Activated CD4-positive, CD25-positive, alpha-beta regulatory T cell treated with anti-CD3 and anti-CD28 coated beads, Interleukin-2, amount 50 U/mL, for 16 hours (primary cell): ENCODE results near the gene BABAM2.
"Not testable (repeated sequence)": the region's sequence is repeated elsewhere in the genome, so short reads cannot be mapped to it uniquely, and the experiment has no call there.

ENCODE experiments used
- DNase-seq: peaks from one replicate; pipeline ENCODE4 v3.0.0-alpha.2; 2020; ENCODE audit warnings: low read depth, low spot score

Gene BABAM2

DNA sequence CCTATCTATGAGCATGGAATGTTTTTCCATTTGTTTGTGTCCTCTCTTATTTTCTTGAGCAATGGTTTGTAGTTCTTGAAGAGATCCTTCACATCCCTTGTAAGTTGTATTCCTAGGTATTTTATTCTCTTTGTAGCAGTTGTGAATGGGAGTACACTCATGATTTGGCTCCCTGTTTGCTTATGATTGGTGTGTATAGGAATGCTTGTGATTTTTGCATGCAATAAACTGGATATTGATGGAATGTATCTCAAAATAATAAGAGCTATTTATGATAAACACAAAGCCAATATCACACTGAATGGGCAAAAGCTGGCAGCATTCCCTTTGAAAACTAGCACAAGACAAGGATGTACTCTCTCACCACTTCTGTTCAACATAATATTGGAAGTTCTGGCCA is 223.2 kb downstream of the BABAM2 start:
- DNase-seq: not testable (repeated sequence)

DNA sequence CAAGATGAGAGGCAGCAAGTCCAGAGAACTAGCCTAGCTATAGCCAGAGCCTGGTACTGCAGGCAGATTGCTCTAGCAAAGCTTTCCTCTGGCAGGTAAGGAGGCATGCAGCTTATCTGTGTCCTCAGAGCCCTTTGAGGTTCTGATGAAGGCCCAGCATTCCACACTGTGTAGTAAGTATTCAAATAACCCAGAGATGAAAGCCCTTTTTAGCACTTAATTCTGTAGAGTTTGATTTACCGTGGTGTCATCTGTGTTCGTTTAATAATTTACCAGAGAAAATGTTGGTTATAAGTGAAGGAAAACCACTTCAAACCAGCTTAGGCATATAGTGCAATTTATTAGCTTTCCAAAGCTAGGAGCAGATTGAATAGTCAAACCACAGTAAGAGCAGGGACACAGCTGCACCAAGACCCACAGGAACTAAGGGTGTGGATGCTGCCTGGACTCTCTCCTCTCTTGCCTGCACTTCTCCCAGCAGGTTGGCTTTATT is 226.6 kb downstream of the BABAM2 start:
- DNase-seq: no peak

GRCh38 chr2:28119631-28120030 is 229.1 kb downstream of the BABAM2 start:
- DNase-seq: no peak

DNA sequence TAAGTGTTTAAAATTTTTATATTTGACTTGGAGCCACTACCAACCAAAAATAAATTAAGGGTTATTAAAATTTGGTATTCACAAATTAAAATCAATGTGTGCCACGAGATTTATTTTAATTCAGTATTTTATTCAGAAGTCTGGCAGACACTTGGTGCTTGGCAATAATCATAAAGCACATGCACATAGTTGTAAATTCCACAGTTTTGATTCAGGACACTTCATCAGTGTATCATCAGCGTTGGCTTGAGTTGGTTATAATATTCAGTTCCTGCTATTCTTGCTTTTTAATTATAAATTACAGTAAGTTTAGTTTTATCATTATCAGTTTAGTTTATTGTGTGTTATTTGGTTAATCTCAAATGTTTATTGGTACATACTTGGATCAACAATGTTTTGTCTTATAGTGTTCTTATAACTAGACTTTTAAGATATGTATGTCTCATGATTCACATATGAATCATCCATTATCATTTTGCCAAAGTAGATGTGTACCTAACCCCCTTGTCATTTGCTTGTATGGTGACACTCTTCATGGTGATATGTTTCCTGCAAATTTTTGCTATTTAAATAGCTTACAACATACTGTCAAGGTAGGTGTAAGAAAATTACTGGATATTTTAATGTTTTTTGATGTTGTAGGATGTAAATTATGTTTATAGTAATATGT is 237.9 kb downstream of the BABAM2 start:
- DNase-seq: no peak

DNA sequence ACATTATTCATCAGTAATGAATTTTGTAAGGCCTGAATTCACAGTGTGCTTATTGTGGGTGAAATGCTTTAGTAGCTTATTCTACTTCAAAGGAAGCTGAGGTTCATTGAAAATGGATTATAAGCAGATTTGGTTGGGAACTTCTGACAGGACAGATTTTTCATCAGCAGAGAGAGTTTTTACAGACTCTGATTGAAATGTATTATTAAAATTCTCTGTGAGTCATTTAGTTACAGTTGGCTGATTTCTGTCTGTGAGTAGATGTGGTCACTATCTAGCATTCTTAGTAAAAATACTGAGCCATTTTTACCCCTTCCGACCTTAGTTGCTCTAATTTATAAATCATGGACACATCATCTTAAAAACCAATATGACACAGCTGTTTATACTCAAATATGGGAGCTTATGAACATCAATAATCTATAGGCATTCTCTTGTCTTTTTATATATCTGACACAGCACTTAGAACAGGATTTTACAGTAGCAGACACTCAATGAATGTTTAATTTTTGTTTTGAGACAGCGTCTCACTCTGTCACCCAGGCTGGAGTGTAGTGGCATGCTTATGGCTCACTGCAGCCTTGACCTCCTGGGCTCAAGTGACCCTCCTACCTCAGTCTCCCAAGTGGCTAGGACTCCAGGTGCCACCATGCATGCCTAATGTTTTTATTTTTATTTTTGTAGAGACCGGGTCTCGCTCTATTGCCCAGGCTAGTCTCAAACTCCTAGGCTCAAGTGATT is 239.6 kb downstream of the BABAM2 start:
- DNase-seq: no peak

- no peak for DNase-seq
These were observed 243.2 kb downstream of the BABAM2 start for GRCh38 chr2:28133778-28134177.

- DNase-seq: no peak
These were observed 243.8 kb downstream of the BABAM2 start for GRCh38 chr2:28134262-28134812.

DNA sequence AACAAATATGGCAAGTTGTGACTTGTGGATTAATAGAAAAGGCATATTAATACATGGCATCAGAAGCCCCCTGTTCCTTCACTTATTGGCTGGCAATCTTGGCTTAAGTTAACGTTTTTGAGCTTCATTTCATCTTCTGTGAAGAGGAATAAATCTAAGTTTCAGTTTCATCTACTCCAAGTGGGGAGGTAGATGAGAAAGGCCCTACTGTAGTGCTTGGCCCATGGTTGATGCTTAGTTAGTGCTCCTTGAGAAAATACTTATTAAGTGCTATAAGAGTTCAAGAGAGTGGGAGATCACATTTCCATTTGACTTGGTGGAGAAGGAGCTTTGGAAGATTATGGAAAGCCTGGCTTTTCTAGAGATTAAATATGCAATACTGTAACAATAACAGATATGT is 244.3 kb downstream of the BABAM2 start:
- DNase-seq: no peak

DNA sequence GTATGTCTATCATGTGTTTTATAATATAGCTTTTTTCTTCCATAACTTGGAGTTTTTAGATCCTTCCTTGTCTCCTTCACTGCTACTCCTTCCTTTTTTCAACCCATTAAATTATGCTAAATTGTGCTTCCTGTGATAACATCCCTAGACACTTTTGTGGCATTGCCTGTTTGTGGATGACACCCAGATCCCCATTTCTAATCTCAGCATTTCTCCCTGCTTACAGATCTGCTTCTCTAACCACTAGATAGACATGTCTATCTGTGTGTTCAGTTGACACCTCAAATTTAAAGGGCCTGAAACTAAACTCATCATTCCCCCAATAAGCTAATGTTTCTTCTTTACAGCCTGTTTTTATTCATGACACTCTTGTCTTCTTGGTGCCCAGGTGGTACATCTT is 244.8 kb downstream of the BABAM2 start:
- DNase-seq: no peak

DNA sequence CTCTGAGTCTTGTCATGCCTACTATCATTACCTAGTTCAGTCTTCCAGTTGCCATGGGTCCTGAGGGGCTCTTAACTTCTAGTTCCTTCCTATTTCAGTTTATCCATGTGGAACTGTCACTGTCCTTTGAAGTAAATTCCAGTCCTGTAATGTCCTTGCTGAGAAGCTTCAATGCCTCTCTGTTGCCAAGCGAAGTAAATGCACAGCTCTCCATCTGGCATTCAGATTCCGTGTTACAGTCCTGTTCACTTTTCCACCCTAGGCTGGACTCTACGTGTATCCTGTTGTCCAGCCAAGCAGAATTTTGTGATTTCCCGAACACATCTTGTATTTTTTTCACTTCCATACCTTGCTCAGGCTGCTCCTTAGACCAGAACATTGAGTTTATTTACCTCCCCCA is 245.3 kb downstream of the BABAM2 start:
- no peak for DNase-seq

- no peak for DNase-seq
These were observed 246.0 kb downstream of the BABAM2 start for GRCh38 chr2:28136556-28136955.

DNA sequence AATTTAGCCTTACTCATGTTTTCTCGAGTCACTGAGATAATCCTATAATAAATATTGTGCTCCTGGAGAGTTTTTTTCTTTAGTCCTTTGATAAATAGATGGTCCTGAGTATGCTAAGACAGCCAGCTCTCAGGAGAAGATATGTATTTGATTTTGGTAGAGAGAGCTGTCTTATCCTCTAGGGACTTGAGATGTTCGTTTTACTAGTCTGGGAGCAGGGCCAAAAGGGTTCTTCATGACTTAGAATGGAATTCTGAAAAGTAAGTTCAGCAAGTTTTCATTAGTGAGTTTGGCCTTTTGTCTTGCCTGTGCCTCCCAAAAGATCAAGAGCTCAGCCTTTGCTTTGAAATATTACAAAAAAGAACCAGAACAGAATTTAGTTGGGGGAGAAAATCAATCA is 246.7 kb downstream of the BABAM2 start:
- DNase-seq: no peak

DNA sequence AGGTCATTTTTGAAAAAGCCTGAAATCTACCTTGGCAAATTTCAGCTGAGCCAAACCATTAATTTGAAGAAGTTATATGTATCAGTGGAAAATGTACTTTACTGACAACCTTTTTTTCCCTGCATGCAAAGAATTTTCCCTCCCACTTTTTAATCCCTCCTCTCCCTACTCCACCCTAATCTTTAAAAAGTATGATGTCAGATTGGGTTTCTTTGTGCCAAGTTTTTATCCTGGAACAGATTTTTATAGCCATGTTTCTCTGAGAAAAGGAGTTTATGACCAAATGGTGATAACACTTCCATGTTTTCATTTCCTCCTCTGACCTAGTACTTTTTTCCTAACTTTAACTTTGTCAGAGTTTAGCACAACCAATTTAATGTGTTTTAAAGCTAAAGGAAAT is 251.9 kb downstream of the BABAM2 start:
- no peak for DNase-seq

DNA sequence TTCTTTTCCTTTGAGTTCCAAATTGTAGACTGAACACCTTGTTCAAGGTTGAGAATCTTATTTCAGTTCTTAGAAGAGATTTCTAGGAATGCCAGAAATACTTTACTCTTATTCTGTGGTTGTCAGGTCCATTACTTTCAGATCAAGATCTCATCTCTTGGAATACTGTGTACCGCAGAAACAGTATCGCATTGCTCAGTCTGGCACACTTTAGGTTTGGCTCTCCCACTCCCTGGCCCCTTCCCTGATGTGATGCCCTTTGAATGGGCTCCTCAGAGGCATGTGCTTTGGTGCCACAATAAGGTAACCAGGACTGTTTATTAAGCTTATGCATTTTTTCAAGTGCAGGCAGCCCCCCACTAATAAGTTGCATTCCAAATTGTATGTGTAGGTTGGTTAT is 257.5 kb downstream of the BABAM2 start:
- DNase-seq: no peak

DNA sequence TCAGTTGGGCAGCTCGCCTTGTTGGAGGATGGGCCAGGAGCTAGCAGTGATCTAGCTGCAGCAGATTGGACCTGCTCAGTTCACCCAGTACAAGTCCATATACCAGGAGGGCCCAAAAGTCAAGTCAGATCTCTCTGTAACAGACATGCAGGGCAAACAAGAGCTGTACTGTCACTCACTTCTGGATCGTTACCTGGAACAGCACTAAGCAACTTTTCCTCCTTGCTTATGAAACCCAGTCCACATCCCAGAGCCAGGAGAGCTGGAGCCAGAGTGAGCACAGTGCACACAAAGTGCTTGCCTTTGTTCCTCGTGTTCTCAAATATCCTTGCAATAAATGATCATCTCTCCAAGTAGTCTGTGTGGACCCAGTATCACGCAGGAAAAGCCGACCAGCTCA is 258.0 kb downstream of the BABAM2 start:
- no peak for DNase-seq

DNA sequence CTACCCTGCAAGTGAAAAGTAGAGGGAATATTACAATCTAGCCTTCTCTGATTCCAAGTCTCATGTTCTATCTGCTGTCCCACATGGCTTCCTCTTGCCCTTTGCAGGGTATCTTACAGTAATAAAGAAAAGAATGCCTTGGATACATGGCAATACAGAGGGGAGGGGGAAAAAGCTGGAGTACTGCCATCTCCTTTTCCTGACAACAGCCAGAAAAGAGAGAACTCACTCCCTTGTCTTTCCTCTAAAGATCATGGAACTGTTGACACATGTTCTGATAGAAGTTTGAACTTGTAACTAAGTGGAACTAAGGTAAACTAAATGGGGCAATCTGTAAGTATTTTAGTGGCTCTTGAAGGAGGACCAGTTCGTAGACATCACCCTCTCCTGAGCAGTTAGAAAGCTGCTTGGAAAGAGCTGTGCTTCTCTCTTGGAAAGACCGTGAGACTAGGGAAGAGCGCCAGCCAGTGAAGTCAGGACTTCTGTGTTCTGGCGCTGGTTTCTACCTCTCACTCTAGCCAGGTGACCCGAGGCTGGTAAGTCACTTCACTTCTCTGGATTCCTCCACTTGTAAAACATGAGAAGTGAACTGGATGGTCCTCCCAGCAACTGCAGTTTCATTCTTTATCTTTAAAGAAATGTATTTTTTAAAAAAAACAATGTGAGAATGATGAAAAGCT is 259.8 kb downstream of the BABAM2 start:
- DNase-seq: no peak

DNA sequence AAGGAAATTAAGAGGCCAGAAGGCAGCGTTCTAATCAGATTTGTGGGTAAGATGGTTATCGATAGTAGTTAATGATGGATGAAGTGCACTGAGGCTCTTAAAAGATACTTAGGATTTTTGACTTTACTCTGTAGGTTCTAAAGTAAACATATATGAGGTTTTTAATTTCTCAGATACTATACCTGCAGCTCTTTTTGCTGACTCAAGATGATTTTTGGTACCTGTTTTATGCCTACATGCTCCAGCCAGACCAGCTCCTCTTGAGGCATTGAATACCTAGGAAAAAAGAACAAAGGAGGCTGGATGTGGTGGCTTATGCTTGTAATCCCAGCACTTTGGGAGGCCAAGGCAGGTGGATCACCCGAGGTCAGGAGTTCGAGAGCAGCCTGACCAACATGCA is 260.5 kb downstream of the BABAM2 start:
- no peak for DNase-seq

DNA sequence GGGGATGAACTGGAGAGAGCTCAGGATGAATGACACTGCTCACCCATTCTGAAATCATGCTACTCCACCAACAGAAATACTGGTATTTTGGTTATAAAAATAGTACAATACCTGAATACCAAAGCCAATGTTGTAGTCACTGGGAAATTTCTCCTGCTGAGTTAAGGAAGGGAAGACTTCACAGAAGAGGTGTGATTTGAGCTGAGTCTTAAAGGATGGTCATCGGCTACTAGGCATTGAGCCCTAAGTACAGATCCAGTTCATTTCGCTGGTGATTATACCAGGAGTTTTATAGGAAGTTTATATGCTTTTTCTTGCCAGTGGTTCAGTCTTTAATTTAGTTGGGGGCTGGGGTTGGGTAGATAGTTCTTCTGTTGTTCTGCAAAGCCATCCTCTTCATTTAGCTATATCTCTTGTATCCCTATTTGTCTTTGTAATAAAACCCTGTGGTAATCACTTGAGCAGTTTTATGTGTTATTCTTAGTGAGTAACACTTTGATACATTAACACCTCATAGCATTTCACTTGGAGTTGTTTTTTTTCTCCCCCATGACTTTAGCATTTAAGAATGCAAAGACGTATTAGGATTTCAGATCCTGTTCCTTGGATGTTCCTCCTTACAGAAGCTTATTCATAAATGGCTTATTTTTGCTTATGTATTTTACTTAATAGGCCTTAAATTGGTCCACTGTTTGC is 262.2 kb downstream of the BABAM2 start:
- DNase-seq: no peak

GRCh38 chr2:28153851-28154250 is 263.3 kb downstream of the BABAM2 start:
- DNase-seq: no peak

- DNase-seq: no peak
These were observed 264.6 kb downstream of the BABAM2 start for GRCh38 chr2:28155086-28155485.

- no peak for DNase-seq
These were observed 265.1 kb downstream of the BABAM2 start for GRCh38 chr2:28155627-28156026.

DNA sequence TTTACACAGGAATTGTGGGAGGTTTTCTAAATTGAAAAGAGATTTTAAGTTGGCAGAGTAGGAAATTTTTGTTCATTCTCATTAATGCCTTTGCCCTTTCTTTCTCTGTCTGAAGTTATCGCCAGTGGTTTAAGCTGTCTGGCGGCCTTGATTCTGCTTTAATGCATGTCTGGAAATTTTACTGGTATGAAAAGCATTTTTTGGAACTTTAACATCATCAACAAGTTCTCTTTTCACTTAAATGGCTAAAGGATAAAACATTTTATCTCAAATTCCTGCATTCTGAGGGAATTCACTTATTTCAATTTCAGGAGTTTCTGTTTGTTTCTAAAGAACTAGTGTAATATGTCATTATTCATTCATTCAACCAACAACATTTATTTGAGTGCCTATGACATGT is 268.3 kb downstream of the BABAM2 start:
- DNase-seq: no peak
